ENCODE data around the gene CLIC6. TPM values are rescaled to one million over a fixed set of nuclear protein-coding genes. Genes with fewer than 3 reads are reported as not detected.

Gene CLIC6
- total RNA-seq, 1 donor, result under 0.01 TPM

GRCh38 chr21:34754690-34755647, 86.2 kb downstream of the CLIC6 start:
- no peak for DNase-seq (ENCODE audit: low read depth)
- H3K4me3 ChIP-seq (ENCODE audit: low read depth, low read length), result no peak overlapping the region
- no peak for TF ChIP-seq CTCF (IDR thresholded peaks at IDR 0.05; ENCODE audit: insufficient read depth, low read depth, low read length)

DNA sequence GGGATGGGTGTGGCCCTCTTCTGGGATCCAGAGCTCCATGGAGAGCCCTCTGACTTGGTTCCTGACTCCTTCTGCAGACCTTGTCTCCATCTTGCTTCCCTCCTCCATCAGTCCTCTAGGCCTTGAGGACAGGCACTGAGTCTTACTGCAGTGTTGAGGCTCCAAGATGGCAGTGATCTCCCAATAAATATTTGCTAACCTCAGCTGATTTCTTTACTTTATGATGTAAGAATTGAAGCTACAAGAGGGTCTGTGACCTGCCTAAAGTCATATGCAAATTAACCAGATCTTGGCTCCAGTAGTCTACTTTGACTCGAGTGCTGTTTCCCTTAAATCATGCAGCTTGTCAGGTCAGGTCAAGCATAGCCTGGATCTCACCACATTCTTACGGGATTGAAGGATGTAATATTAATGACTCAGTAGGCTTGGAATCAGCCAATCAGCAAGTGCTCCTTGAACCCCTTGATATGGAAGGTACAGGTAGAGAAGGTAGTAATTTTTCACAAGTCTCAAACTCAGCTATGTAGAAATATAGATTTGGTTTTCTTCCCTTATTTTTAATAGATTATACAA, 93.0 kb downstream of the CLIC6 start:
- H3K4me3 ChIP-seq (ENCODE audit: low read depth, low read length), result no peak overlapping the region
- DNase-seq (ENCODE audit: low read depth), result no peak
- no peak for TF ChIP-seq CTCF (IDR thresholded peaks at IDR 0.05; ENCODE audit: insufficient read depth, low read depth, low read length)

- peak; percentile 13 for TF ChIP-seq CTCF (IDR thresholded peaks at IDR 0.05; ENCODE audit: insufficient read depth, low read depth, low read length)
- DNase-seq (ENCODE audit: low read depth), result peak; percentile 64
- no peak overlapping the region for H3K4me3 ChIP-seq (ENCODE audit: low read depth, low read length)
Observed at GRCh38 chr21:34762786-34763185, 94.0 kb downstream of the CLIC6 start.

DNA sequence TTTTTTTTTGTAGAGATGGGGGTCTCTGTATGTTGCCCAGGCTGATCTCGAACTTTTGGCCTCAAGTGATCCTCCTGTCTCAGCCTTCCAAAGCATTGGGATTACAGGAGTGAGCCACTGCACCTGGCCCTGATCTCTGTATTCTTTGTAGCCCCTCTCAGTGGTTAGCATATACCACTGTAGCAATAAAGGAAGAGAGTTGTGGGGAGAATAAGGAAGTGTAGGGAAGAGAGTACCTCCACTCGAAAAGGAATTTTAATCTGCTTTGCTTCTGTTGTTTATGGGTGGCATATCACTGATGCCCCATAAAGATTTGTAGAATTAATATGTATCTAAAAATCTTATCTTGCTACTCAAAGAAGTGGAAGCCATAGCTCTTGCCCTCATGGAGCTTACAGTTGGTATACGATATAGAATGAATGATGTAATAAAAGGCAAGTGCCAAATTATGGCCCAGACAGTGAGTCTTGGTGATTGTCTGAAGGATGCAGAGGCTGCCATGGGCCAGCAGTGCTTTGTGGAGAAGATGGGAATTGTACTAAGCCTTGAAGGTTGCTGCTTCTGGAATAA, 96.0 kb downstream of the CLIC6 start:
- no peak overlapping the region for H3K4me3 ChIP-seq (ENCODE audit: low read depth, low read length)
- no peak for DNase-seq (ENCODE audit: low read depth)
- TF ChIP-seq CTCF (IDR thresholded peaks at IDR 0.05; ENCODE audit: insufficient read depth, low read depth, low read length), result no peak

GRCh38 chr21:34765619-34766018, 96.8 kb downstream of the CLIC6 start:
- TF ChIP-seq CTCF (IDR thresholded peaks at IDR 0.05; ENCODE audit: insufficient read depth, low read depth, low read length), result no peak
- H3K4me3 ChIP-seq (ENCODE audit: low read depth, low read length), result no peak overlapping the region
- no peak for DNase-seq (ENCODE audit: low read depth)

- H3K4me3 ChIP-seq (ENCODE audit: low read depth, low read length), result no peak overlapping the region
- TF ChIP-seq CTCF (IDR thresholded peaks at IDR 0.05; ENCODE audit: insufficient read depth, low read depth, low read length), result no peak
- no peak for DNase-seq (ENCODE audit: low read depth)
Observed at GRCh38 chr21:34766862-34767261, 98.1 kb downstream of the CLIC6 start.

Other genes starting within 250 kb of the CLIC6 start
- not detected in 2 replicates for gene SMIM34, start 245.0 kb upstream of the CLIC6 start, total RNA-seq
- under 0.01 and 0.64 TPM in 2 replicates for gene KCNE1, start 156.8 kb upstream of the CLIC6 start, total RNA-seq
- 91.5 and 308 TPM in 2 replicates for gene RCAN1, start 53.9 kb upstream of the CLIC6 start, total RNA-seq

Data from fibroblast of villous mesenchyme (primary cell).